Liver (tissue), 9 donors: ENCODE measurements around the gene PHEX. TPM values are rescaled to one million over a fixed set of nuclear protein-coding genes. Genes with fewer than 3 reads are reported as not detected.

Source experiments
- DNase-seq: peaks from one replicate; pipeline ENCODE4 v3.0.0-alpha.2; 2017; ENCODE audit warnings: low spot score
- H3K27ac ChIP-seq, 2 donors: one replicate each; pipeline ENCODE4 v1.7.0; 2013; ENCODE audit warnings: inconsistent platforms in 2 of 2, low read length in 2 of 2, control low read depth in 1 of 2, low read depth in 1 of 2, mild to moderate bottlenecking in 1 of 2
- H3K27me3 ChIP-seq, 4 donors: one replicate each; pipeline versions ENCODE4 v1.6.1 to v1.7.0; 2013; ENCODE audit warnings: low read length in 3 of 4, inconsistent platforms in 1 of 4, mild to moderate bottlenecking in 1 of 4, moderate library complexity in 1 of 4; ENCODE audit not compliant: control insufficient read depth in 4 of 4, insufficient read depth in 4 of 4
- H3K36me3 ChIP-seq, 4 donors: one replicate each; pipeline versions ENCODE4 v1.6.1 to v1.7.0; 2013; ENCODE audit warnings: low read length in 3 of 4, mild to moderate bottlenecking in 3 of 4, low read depth in 1 of 4, moderate library complexity in 1 of 4; ENCODE audit not compliant: control insufficient read depth in 4 of 4, insufficient read depth in 3 of 4
- H3K4me1 ChIP-seq, 4 donors: one replicate each; pipeline versions ENCODE4 v1.6.1 to v1.7.0; 2013; ENCODE audit warnings: low read length in 3 of 4, mild to moderate bottlenecking in 3 of 4, moderate library complexity in 1 of 4; ENCODE audit not compliant: control insufficient read depth in 4 of 4, insufficient read depth in 4 of 4
- H3K4me3 ChIP-seq, 3 donors: one replicate each; pipeline versions ENCODE4 v1.6.1 to v1.7.0; 2013; ENCODE audit warnings: low read length in 3 of 3, control low read depth in 1 of 3, low read depth in 1 of 3, mild to moderate bottlenecking in 1 of 3
- H3K9ac ChIP-seq, 2 donors: one replicate each; pipeline ENCODE4 v1.7.0; 2013; ENCODE audit warnings: low read length in 2 of 2, mild to moderate bottlenecking in 2 of 2, moderate library complexity in 2 of 2, control low read depth in 1 of 2, low read depth in 1 of 2
- H3K9me3 ChIP-seq, 4 donors: one replicate each; pipeline versions ENCODE4 v1.6.1 to v1.7.0; 2013; ENCODE audit warnings: low read length in 3 of 4; ENCODE audit not compliant: control insufficient read depth in 4 of 4
- EGR1 ChIP-seq, 2 donors: IDR thresholded peaks; 2 replicates each; pipeline ENCODE4 v1.6.1; 2016 to 2018; ENCODE audit warnings: antibody characterized with exemption in 2 of 2, low read depth in 2 of 2
- FOXA1 ChIP-seq: IDR thresholded peaks from 2 replicates; pipeline ENCODE4 v1.6.1; 2016; ENCODE audit warnings: antibody characterized with exemption
- GABPA ChIP-seq, 2 donors: IDR thresholded peaks in 1 of 2; conservative IDR thresholded peaks in 1 of 2; 2 replicates each; pipeline ENCODE4 v1.6.1; 2016; ENCODE audit warnings: antibody characterized with exemption in 2 of 2, mild to moderate bottlenecking in 1 of 2, moderate library complexity in 1 of 2
- HNF4G ChIP-seq: IDR thresholded peaks from 2 replicates; pipeline ENCODE4 v1.6.1; 2016; ENCODE audit warnings: antibody characterized with exemption
- NR2F2 ChIP-seq: IDR thresholded peaks from 2 replicates; pipeline ENCODE4 v1.6.1; 2016; ENCODE audit warnings: antibody characterized with exemption
- REST ChIP-seq: IDR thresholded peaks from 2 replicates; pipeline ENCODE4 v1.6.1; 2016; ENCODE audit warnings: antibody characterized with exemption, mild to moderate bottlenecking
- RXRA ChIP-seq, 2 donors: IDR thresholded peaks; 2 replicates each; pipeline ENCODE4 v1.6.1; 2017 to 2018; ENCODE audit warnings: antibody characterized with exemption in 2 of 2, mild to moderate bottlenecking in 1 of 2
- TAF1 ChIP-seq: conservative IDR thresholded peaks from 2 replicates; pipeline ENCODE4 v1.6.1; 2016; ENCODE audit warnings: antibody characterized with exemption, mild to moderate bottlenecking
- ZBTB33 ChIP-seq: IDR thresholded peaks from 2 replicates; pipeline ENCODE4 v1.6.1; 2016; ENCODE audit warnings: antibody characterized with exemption
- WGBS: extraction: QIAGEN DNeasy Blood & Tissue Kit; methylation state at CpG from one replicate; pipeline ENCODE4 v1.1.7; 2013; 5-methylcytosine and 5-hydroxymethylcytosine counted together
- polyA plus RNA-seq, 2 donors: library from polyadenylated mRNA; stranded (reverse) in 1 of 2; unstranded in 1 of 2; fragments of 200-250 nt in 1 of 2; fragments of >200 nt in 1 of 2; fragmentation: Nextera tagmentation in 1 of 2; extraction: Ambion mirVana in 1 of 2; gene quantifications; one replicate each; pipeline versions ENCODE4 v1.2.1 to v1.2.3, GENCODE V29; 2013 to 2015
- total RNA-seq, 2 donors: library from RNA; depleted of rRNA; stranded (reverse); fragments of >200 nt; gene quantifications; one replicate each; pipeline ENCODE4 v1.2.3, GENCODE V29; 2014
- TF ChIP-seq, protein P1 (sequence below): fragments of 150-350 bp; IDR thresholded peaks from 2 replicates; pipeline ENCODE4 v1.5.1; 2017; ENCODE audit warnings: improper control_type of control experiment, low read depth, low read length; ENCODE audit not compliant: missing input control
- TF ChIP-seq, protein P2 (sequence below): IDR thresholded peaks from 2 replicates; pipeline ENCODE4 v1.6.1; 2016; ENCODE audit warnings: antibody characterized with exemption
- donor health status: healthy.
- donor health status: healthy.
- donor health status: healthy.
- donor health status: healthy.
- donor health status: healthy.

The PHEX gene
- total and polyA plus RNA-seq, 4 donors, result 0.01 to 0.14 (median 0.08) TPM; not detected in 1

DNA sequence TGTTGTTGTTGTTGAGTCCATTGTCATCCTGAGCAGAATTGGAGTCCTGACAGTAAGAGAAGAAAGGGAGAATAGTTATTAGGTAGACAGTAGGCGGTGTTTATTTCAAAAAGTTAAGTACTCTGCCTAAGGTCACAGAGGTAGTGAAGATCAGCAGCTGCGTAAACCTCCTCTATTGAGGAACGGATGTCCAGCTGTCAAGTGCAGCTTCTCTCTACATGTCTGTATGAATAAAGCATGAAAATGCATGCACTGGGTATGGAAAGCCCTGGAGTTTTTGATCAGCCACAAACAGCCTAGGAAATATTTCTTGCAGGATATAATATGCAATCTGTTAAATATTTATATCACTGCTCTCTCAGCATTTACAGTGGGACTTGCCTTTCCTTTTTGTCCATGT is 131.2 kb downstream of the PHEX start:
- H3K27ac ChIP-seq, result no peak overlapping the region
- no peaks in the 10 kb centered on the region for H3K27me3 ChIP-seq
- TF ChIP-seq, protein P1, sequence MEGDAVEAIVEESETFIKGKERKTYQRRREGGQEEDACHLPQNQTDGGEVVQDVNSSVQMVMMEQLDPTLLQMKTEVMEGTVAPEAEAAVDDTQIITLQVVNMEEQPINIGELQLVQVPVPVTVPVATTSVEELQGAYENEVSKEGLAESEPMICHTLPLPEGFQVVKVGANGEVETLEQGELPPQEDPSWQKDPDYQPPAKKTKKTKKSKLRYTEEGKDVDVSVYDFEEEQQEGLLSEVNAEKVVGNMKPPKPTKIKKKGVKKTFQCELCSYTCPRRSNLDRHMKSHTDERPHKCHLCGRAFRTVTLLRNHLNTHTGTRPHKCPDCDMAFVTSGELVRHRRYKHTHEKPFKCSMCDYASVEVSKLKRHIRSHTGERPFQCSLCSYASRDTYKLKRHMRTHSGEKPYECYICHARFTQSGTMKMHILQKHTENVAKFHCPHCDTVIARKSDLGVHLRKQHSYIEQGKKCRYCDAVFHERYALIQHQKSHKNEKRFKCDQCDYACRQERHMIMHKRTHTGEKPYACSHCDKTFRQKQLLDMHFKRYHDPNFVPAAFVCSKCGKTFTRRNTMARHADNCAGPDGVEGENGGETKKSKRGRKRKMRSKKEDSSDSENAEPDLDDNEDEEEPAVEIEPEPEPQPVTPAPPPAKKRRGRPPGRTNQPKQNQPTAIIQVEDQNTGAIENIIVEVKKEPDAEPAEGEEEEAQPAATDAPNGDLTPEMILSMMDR, result no peak
- TF ChIP-seq FOXA1 (no peak), RXRA (IDR thresholded peaks at IDR 0.05) (no peak), HNF4G (no peak), GABPA (IDR thresholded peaks at IDR 0.05 in 1 of 2, conservative IDR thresholded peaks at IDR 0.05 in 1 of 2) (no peak), NR2F2 (no peak), TAF1 (no peak), REST (no peak)
- TF ChIP-seq, protein P2, sequence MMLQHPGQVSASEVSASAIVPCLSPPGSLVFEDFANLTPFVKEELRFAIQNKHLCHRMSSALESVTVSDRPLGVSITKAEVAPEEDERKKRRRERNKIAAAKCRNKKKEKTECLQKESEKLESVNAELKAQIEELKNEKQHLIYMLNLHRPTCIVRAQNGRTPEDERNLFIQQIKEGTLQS, result no peak
- H3K36me3 ChIP-seq, result no peaks in the 10 kb centered on the region
- H3K4me1 ChIP-seq, result no peaks in the 10 kb centered on the region
- no peak for DNase-seq
- WGBS, result 86% methylated on average over 3 of the region's 3 CpGs
- H3K4me3 ChIP-seq, result no peak overlapping the region
- H3K9me3 ChIP-seq, result no peaks in the 10 kb centered on the region
- no peak overlapping the region for H3K9ac ChIP-seq

- WGBS, result 61% methylated on average over 3 of the region's 3 CpGs
- TF ChIP-seq HNF4G (no peak), REST (no peak), EGR1 (IDR thresholded peaks at IDR 0.05; ENCODE audit: low read depth in 2 of 2) (no peak), ZBTB33 (no peak)
- Histone ChIP-seq H3K36me3 (no peaks in the 10 kb centered on the region), H3K9ac (no peak overlapping the region), H3K9me3 (no peaks in the 10 kb centered on the region), H3K27me3 (no peaks in the 10 kb centered on the region), H3K4me1 (no peaks in the 10 kb centered on the region), H3K27ac (no peak overlapping the region), H3K4me3 (no peak overlapping the region)
- DNase-seq, result no peak
Measured at GRCh38 chrX:22164770-22165388, 132.8 kb downstream of the PHEX start.
